ENCODE measurements around the gene ARL15.

DNA sequence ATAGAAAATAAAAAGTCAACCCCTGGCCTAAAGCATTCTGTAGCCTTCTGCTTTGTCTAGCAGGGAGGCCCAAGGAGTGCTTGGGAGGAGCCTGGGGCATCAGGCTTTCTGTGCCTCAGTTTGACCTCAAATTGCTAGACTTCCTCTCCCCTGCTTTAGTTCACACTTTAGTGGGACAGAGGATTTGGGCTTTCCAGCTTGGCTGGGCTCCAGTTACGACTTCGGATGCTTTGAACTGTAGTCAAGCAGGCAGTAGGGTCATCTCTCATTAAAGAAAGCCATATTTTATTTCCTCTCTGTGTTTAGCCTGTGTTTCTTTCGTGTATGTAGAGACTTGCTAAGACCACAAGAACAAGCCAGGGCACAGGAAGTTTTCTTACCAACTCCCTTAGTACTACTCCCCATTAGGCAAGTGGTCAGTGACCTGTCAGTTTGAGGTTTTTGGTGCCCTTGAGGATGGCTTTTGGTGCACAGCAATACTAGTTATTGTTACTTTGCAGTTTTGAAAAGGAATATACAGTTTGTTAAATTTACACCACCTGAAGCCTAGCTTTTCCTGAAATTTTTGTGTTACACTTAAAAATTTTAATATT is 415.2 kb downstream of the ARL15 start:
- TF ChIP-seq, protein P1, sequence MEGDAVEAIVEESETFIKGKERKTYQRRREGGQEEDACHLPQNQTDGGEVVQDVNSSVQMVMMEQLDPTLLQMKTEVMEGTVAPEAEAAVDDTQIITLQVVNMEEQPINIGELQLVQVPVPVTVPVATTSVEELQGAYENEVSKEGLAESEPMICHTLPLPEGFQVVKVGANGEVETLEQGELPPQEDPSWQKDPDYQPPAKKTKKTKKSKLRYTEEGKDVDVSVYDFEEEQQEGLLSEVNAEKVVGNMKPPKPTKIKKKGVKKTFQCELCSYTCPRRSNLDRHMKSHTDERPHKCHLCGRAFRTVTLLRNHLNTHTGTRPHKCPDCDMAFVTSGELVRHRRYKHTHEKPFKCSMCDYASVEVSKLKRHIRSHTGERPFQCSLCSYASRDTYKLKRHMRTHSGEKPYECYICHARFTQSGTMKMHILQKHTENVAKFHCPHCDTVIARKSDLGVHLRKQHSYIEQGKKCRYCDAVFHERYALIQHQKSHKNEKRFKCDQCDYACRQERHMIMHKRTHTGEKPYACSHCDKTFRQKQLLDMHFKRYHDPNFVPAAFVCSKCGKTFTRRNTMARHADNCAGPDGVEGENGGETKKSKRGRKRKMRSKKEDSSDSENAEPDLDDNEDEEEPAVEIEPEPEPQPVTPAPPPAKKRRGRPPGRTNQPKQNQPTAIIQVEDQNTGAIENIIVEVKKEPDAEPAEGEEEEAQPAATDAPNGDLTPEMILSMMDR (IDR thresholded peaks at IDR 0.05; ENCODE audit: insufficient read depth, low read length): no peak
- TF ChIP-seq GABPA (IDR thresholded peaks at IDR 0.05; ENCODE audit: low read depth) (no peak), SPI1 (IDR thresholded peaks at IDR 0.05; ENCODE audit: borderline replicate concordance, low read depth) (no peak)
- TF ChIP-seq, protein P2, sequence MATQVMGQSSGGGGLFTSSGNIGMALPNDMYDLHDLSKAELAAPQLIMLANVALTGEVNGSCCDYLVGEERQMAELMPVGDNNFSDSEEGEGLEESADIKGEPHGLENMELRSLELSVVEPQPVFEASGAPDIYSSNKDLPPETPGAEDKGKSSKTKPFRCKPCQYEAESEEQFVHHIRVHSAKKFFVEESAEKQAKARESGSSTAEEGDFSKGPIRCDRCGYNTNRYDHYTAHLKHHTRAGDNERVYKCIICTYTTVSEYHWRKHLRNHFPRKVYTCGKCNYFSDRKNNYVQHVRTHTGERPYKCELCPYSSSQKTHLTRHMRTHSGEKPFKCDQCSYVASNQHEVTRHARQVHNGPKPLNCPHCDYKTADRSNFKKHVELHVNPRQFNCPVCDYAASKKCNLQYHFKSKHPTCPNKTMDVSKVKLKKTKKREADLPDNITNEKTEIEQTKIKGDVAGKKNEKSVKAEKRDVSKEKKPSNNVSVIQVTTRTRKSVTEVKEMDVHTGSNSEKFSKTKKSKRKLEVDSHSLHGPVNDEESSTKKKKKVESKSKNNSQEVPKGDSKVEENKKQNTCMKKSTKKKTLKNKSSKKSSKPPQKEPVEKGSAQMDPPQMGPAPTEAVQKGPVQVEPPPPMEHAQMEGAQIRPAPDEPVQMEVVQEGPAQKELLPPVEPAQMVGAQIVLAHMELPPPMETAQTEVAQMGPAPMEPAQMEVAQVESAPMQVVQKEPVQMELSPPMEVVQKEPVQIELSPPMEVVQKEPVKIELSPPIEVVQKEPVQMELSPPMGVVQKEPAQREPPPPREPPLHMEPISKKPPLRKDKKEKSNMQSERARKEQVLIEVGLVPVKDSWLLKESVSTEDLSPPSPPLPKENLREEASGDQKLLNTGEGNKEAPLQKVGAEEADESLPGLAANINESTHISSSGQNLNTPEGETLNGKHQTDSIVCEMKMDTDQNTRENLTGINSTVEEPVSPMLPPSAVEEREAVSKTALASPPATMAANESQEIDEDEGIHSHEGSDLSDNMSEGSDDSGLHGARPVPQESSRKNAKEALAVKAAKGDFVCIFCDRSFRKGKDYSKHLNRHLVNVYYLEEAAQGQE (IDR thresholded peaks at IDR 0.05; ENCODE audit: insufficient replicate concordance, low read depth): no peak
